ENCODE measurements around the gene PDE9A. TPM values are rescaled to one million over a fixed set of nuclear protein-coding genes. Genes with fewer than 3 reads are reported as not detected.

Gene PDE9A
- total RNA-seq, 2 donors from 2014 or later = 45.9 to 62.4 TPM

- H3K4me3 Mint-ChIP-seq = no peak overlapping the region
- no peaks in the 10 kb centered on the region for H3K9me3 Mint-ChIP-seq
- Histone ChIP-seq H3K27me3 (ENCODE audit: control insufficient read depth, insufficient read depth, low read length, poor library complexity, severe bottlenecking) (no peaks in the 10 kb centered on the region), H3K4me3 (ENCODE audit: low read length) (no peak overlapping the region), H3K36me3 (ENCODE audit: control insufficient read depth, insufficient read depth, low read length) (peaks cover 69% of the 10 kb centered on the region), H3K9ac (ENCODE audit: extremely low read depth, low read length, poor library complexity, severe bottlenecking) (no peak overlapping the region), H3K9me3 (ENCODE audit: control insufficient read depth, low read length) (peaks cover 10% of the 10 kb centered on the region), H3K4me1 (ENCODE audit: control insufficient read depth, insufficient read depth, low read length) (no peaks in the 10 kb centered on the region), H3K27ac (ENCODE audit: low read depth, low read length) (peak overlapping the region; percentile 38)
- no peak overlapping the region for H3K27ac Mint-ChIP-seq
- WGBS, 2 experiments (ENCODE audit: insufficient coverage in 1 of 2, insufficient read length in 1 of 2) = 88 to 98% methylated on average over 11 to 16 of the region's 16 CpGs
- peak; percentile 33 for DNase-seq
- no peak for TF ChIP-seq CTCF (conservative IDR thresholded peaks at IDR 0.05)
- no peaks in the 10 kb centered on the region for H3K27me3 Mint-ChIP-seq (ENCODE audit: insufficient read depth)
- H3K4me1 Mint-ChIP-seq = peaks cover 15% of the 10 kb centered on the region
- H3K36me3 Mint-ChIP-seq (ENCODE audit: low read depth) = peaks cover 79% of the 10 kb centered on the region
Observed at GRCh38 chr21:42737951-42738590, 84.7 kb downstream of the PDE9A start.

DNA sequence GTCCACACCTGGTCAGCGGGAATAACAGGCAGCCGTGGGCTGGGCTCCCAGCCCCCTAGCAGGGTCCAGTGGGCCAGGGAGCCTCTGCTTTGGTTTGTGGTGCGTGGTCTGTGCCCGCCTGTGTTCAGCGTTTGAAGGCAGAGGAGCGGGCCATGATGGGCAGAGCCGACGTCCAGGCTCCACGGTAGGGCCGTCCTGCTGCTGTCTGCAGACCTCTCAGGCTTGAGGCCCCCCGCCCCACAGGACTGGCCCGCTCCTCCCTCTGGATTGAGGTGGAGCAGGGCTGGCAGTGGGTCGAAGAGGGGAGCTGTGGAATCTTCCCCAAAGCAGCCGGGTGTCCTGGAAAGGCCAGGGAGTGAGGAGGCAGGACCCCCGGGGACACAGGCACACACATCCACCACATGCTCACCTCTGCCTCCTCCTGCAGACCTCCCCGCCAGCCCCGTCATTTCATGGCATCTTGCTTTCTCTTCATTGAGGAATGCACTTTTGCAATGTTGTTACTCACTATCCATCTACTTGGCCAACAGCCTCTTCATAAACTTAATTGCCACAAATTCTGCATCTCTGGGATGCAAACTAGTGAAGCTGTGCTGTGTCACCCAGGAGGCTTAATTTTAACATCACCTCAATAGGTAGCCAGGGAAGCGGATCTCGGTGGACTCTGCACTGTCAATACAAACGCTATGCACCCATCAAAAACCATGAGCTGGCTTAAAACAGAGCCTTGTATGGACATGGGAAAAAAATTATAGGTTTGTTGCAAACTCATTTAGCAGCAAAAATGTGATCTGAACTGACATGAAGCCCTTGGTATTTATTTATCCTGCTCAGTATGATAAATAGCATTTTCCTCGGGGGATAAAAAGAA, 85.9 kb downstream of the PDE9A start:
- Histone ChIP-seq H3K4me1 (ENCODE audit: control insufficient read depth, insufficient read depth, low read length) (no peaks in the 10 kb centered on the region), H3K9ac (ENCODE audit: extremely low read depth, low read length, poor library complexity, severe bottlenecking) (no peak overlapping the region), H3K27ac (ENCODE audit: low read depth, low read length) (no peak overlapping the region), H3K4me3 (ENCODE audit: low read length) (no peak overlapping the region), H3K9me3 (ENCODE audit: control insufficient read depth, low read length) (no peaks in the 10 kb centered on the region), H3K36me3 (ENCODE audit: control insufficient read depth, insufficient read depth, low read length) (peaks cover 56% of the 10 kb centered on the region), H3K27me3 (ENCODE audit: control insufficient read depth, insufficient read depth, low read length, poor library complexity, severe bottlenecking) (no peaks in the 10 kb centered on the region)
- 97 to 99% methylated on average over 15 to 21 of the region's 21 CpGs for WGBS, 2 experiments (ENCODE audit: insufficient coverage in 1 of 2, insufficient read length in 1 of 2)
- H3K4me3 Mint-ChIP-seq = no peak overlapping the region
- peaks cover 3% of the 10 kb centered on the region for H3K4me1 Mint-ChIP-seq
- H3K9me3 Mint-ChIP-seq = no peaks in the 10 kb centered on the region
- H3K27me3 Mint-ChIP-seq (ENCODE audit: insufficient read depth) = no peaks in the 10 kb centered on the region
- no peak for TF ChIP-seq CTCF (conservative IDR thresholded peaks at IDR 0.05)
- peak; percentile 32 for DNase-seq
- H3K27ac Mint-ChIP-seq = no peak overlapping the region
- H3K36me3 Mint-ChIP-seq (ENCODE audit: low read depth) = peaks cover 78% of the 10 kb centered on the region

GRCh38 chr21:42740405-42740909, 87.0 kb downstream of the PDE9A start:
- Histone ChIP-seq H3K27me3 (ENCODE audit: control insufficient read depth, insufficient read depth, low read length, poor library complexity, severe bottlenecking) (no peaks in the 10 kb centered on the region), H3K9ac (ENCODE audit: extremely low read depth, low read length, poor library complexity, severe bottlenecking) (no peak overlapping the region), H3K9me3 (ENCODE audit: control insufficient read depth, low read length) (no peaks in the 10 kb centered on the region), H3K36me3 (ENCODE audit: control insufficient read depth, insufficient read depth, low read length) (peaks cover 45% of the 10 kb centered on the region), H3K4me1 (ENCODE audit: control insufficient read depth, insufficient read depth, low read length) (no peaks in the 10 kb centered on the region), H3K27ac (ENCODE audit: low read depth, low read length) (no peak overlapping the region), H3K4me3 (ENCODE audit: low read length) (no peak overlapping the region)
- no peak overlapping the region for H3K27ac Mint-ChIP-seq
- WGBS, 2 experiments (ENCODE audit: insufficient coverage in 1 of 2, insufficient read length in 1 of 2) = 90 to 100% methylated on average over 1 of the region's 1 CpG
- H3K4me3 Mint-ChIP-seq = no peak overlapping the region
- H3K36me3 Mint-ChIP-seq (ENCODE audit: low read depth) = peaks cover 74% of the 10 kb centered on the region
- no peak for DNase-seq
- H3K4me1 Mint-ChIP-seq = no peaks in the 10 kb centered on the region
- H3K27me3 Mint-ChIP-seq (ENCODE audit: insufficient read depth) = no peaks in the 10 kb centered on the region
- H3K9me3 Mint-ChIP-seq = no peaks in the 10 kb centered on the region
- no peak for TF ChIP-seq CTCF (conservative IDR thresholded peaks at IDR 0.05)
